NCI-H69 (cell line): ENCODE measurements around the gene ANKRD13D.

Experiments
- DNase-seq: peaks from one replicate; lab custom pipeline; 2025; lab: John Stamatoyannopoulos, UW

Gene ANKRD13D

GRCh38 chr11:67261946-67262681 lies 27.0 kb upstream of the ANKRD13D start:
- DNase-seq, result peak; percentile 19

DNA sequence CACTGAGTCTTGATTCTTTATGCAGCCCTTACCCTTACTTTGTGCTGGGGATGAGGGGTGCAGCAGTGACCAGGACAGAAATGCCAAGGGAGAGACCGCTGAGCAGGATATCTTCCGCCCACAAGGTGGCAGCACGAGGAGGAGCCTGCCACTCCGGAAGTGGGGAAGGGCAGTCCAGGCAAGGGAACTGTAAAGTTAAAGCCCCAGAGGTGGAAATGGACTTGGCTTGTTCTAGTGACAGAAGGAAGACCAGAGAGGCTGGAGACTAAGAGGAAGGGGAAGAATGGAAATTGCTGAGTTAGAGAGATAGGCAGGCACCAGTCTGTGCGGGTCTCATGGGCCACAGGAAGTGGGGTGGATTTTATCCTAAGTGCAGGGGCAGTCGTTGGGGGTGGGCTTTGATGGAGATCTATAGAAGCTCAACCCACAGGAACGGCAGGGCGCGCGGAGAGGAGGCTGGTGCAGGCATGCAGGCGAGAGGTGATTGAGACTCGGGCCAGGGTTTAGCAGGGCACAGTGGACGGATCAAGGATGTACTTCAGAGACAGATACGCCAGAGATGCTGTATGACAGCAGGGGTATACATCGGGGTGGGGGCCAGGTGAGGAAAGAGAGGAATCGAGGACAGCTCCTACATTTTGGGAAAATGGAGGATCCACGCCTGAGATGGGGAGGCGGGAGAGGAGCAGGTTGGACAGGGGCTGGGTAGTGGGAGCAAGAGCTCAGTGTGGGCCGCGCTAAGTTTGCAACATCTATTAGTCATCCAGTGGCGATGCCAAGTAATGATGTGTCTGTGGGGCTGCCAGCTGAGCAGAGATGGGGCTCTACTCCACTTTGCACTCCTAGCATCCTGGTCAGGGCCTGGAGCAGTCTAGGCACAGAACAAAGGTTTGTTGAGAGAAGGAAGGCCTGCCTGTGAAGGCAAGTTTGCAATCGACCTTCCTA lies 26.1 kb upstream of the ANKRD13D start:
- DNase-seq, result peak; percentile 85

DNA sequence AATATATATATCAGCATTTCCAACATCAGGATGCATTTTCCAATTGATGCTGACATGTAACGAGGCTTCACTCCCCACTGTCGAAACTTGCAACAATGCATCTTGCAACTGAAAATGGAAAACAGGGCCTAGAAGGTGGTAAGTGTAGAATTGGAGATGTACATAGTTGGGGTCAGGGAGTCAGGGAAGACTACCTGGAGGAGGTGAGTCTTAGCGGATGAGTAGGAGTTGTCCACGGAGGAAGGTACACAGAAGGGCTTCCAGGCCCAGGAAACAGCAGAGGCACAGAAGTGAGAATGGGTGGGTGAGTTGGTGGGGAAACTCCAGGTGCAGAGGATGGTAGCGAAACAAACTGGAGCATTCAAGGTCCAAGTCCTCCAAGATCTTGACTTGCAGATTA lies 24.8 kb upstream of the ANKRD13D start:
- DNase-seq, result no peak

DNA sequence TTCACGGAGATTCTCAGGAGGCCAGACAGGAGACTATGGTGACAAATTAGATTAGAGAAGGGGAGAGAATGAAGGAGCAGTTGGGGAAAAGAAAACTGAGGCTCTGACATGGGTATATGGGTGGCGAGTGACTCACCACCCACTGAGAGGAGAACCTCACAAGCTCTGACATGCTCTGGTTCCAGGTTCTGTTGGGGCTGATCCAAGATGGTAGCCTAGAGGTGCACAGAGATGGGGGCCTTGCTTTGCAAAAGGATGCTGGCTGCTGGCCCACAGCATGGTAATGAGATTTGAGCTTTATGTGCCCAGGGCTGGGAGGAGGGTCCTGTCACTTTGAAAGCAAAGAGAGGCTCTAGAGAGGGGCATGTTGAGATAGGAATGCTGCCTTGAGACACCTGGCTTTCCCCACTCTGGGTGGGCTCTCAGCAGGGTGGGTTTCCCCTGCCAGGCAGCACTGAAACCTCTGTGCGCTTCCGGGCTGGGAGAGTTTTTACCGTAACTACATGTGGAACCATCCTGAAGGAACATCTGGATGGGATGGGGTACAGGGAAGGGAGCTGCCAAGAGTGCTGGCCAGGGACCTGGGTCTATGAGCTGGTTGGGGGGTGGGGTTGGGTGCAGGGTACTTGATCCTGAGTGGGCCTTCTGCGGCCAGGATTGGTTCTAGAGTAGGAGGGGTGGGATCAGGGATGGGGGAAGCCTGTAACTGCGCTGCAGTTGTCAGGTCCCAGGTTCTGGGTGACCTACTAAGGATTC lies 24.0 kb upstream of the ANKRD13D start:
- DNase-seq, result no peak

- peak; percentile 82 for DNase-seq
Measured at GRCh38 chr11:67265633-67266448, 23.3 kb upstream of the ANKRD13D start.

- DNase-seq, result peak; percentile 78
Measured at GRCh38 chr11:67266449-67267187, 22.5 kb upstream of the ANKRD13D start, which contains the start of gene GRK2. GRK2 (plus strand) TSS chr11:67266473; CDS start chr11:67266700, 227 bp downstream.

- DNase-seq, result peak; percentile 23
Measured at GRCh38 chr11:67267188-67268080, 21.7 kb upstream of the ANKRD13D start.

DNA sequence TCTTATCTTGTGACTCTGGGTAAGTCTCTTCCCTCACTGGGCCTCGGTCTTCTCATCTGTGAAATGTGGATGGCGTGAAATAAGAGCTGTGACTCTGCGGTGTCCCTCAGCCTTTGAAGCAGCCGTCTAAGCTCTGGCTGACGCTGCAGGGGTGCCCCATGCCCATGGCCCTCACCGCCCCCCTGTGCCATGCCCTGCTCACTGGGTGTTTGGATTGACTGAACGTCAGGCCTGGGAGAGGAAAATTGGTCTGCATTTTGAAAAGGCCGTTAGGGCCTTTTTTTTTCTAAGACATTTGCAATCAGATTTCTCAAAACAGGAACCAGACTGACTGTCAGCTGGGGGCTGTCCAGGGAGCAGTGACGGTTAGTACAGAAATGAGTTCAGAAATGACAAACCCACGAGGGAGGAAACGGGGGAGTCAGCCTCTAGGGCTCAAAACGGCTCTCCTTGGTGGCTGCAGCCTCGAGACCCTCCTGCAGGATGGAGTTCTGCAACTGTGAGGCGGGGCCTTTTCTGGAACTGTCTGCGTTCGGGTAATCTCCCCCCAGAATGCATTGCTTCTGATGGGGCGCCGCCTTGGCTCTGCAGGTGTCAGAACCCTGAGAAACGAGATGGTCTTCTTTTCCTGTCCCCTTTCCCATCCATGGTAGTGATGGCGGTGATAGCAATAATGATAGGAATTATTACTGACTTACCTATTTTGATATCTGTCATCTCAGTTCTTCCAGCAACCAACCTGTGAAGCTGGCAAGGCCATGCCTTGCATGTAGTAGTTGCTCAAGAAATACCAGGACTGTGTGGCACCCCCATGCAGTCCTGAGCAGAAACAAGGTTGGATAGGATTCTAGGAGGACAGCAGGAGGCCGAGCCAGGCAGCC lies 20.8 kb upstream of the ANKRD13D start:
- no peak for DNase-seq

GRCh38 chr11:67268962-67269268 lies 20.2 kb upstream of the ANKRD13D start:
- DNase-seq, result no peak

DNA sequence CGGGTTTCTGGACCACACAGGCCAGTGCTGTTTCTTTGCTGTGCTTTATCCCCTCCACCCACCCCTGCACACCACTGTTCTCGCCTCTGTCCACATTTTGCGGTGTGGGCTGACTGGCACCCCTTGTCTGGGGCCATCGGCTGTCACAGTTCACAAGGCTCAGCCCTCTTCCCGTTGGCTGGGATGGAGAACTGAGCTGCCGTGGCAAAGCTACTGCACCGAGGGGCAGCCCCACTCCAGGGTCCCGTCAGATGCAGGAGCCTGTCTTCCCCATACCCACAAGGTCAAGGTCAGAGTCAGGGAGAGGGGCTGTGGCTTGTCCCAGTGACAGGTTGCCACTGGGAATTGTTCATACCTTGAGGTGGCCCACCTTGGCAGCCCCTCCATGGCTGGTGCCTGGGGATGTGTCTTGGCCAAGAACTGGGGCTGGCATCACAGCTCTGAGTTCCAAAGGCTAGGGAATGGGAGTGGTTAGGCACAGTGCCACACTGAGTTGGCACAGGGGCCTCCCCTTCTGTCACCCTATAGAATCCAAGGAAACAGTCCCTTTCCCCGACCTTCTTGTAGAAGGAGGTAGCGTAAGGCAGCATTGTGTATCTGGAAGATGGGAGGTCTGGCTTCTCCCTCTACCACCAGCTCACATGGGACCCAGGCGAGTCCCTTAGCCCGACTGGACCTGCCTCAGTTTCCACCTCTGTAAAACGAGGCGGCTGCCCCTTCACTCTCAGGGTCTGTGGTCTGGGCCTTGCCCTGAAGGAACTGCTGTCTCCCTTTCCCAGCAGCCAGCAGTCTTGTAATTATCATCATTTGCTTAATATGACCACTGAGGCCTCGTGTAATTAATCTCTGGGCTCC lies 19.5 kb upstream of the ANKRD13D start:
- DNase-seq, result peak; percentile 24

GRCh38 chr11:67270256-67271204 lies 18.6 kb upstream of the ANKRD13D start:
- DNase-seq, result peak; percentile 28

DNA sequence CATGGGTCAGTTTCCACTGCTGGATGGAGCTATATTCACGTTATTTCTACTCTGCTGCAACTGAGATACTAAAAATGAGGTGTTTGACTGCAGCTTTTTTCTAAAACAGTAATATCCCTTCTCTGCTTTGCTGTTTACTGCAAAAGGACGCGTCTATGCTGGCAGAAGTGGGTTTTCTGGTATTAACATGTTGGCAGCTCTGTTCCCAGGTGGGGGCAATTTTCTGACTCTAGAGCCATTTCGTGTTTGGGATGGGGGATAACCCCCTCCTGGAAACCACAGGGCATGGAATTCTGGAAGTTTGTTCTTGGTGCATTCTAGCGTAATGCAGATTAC lies 17.9 kb upstream of the ANKRD13D start:
- DNase-seq, result no peak

DNA sequence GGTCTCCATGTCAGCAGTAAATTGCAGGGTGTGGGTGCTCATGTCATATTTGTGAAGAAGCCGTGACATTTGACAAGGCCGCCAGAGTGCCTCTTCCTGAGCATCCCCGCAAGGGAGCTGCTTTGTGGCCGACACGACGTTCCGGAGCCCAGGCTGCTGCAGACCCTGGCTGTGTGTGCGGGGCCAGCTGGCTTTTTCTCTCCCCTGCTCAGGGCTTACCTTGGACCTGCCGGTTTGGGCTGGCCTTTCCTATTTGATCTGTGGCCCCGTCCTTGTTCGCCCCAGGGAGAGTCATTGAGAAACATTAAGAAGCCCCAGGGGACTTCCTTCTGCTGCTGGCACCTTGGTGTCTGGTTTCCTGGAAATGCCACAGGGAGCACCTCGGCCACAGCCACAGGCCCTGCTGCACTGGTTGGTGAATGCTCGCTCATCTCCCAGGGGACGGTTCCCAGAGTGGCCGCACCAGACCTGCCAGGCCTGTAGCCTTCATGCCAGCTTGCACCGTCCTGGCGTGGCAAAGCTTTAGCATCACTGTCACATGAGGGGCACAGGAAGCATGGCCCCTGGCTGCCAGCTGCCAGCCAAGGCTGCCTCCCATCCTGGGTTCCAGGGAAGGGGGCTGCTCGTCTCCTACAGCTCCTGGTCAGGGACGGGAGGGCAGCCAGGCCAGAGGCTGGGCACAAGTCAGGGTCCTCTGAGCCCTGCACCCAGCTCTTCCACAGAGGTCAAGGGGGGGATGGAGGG lies 17.4 kb upstream of the ANKRD13D start:
- DNase-seq, result peak; percentile 85

- no peak for DNase-seq
Measured at GRCh38 chr11:67272327-67273259, 16.5 kb upstream of the ANKRD13D start.
